Esophagus squamous epithelium (tissue), 5 donors: ENCODE data around the gene ASXL1. TPM values are rescaled to one million over a fixed set of nuclear protein-coding genes. Genes with fewer than 3 reads are reported as not detected.

Source experiments
- DNase-seq: peaks from one replicate; lab custom pipeline; 2025; lab: John Stamatoyannopoulos, UW
- H3K27ac ChIP-seq, 4 donors: fragments of 200-600 bp; sonication (generic); one replicate each; pipeline ENCODE4 v1.5.1; 2016 to 2019; ENCODE audit warnings: mild to moderate bottlenecking in 1 of 4
- H3K27me3 ChIP-seq, 4 donors: fragments of 200-600 bp; sonication (generic); 1 replicate in 3 of 4; 2 replicates in 1 of 4; pipeline versions ENCODE4 v1.5.1 to v1.6.0; 2017 to 2021; ENCODE audit warnings: antibody characterized with exemption in 1 of 4
- H3K36me3 ChIP-seq, 3 donors: fragments of 200-600 bp; sonication (generic); one replicate each; pipeline ENCODE4 v1.5.1; 2016 to 2019
- H3K4me1 ChIP-seq, 3 donors: fragments of 200-600 bp; sonication (generic); one replicate each; pipeline ENCODE4 v1.5.1; 2017 to 2019
- H3K4me3 ChIP-seq, 4 donors: fragments of 200-600 bp; sonication (generic); 1 replicate in 3 of 4; 2 replicates in 1 of 4; pipeline ENCODE4 v1.5.1; 2016 to 2019; ENCODE audit warnings: mild to moderate bottlenecking in 2 of 4, moderate library complexity in 1 of 4
- H3K9me3 ChIP-seq, 3 donors: fragments of 200-600 bp; sonication (generic); one replicate each; pipeline ENCODE4 v1.5.1; 2016 to 2019
- POLR2A ChIP-seq, 4 donors: fragments of 450-650 bp; IDR thresholded peaks; one replicate each; pipeline ENCODE4 v1.6.1; 2017; ENCODE audit warnings: antibody characterized with exemption in 4 of 4, mild to moderate bottlenecking in 4 of 4, moderate library complexity in 3 of 4
- WGBS, 2 donors: methylation state at CpG; one replicate each; pipeline ENCODE4 v1.1.5; 2018; 5-methylcytosine and 5-hydroxymethylcytosine counted together
- intact Hi-C: fragments of 100-400 bp; cut with DNase I; formaldehyde crosslinking; loops from one replicate; pipeline ENCODE4 v1.15.0; 2022
- total RNA-seq, 4 donors: library from RNA; depleted of rRNA; stranded (reverse); fragments of >200 nt; gene quantifications; one replicate each; pipeline ENCODE4 v1.1.0, GENCODE V29; 2016
- TF ChIP-seq, protein P1 (sequence below), 6 experiments: fragments of 450-650 bp in 4 of 6; fragments of 200-600 bp in 2 of 6; sonication (generic) in 2 of 6; IDR thresholded peaks; one replicate each; pipeline ENCODE4 v1.5.1; 2016 to 2019; ENCODE audit warnings: antibody characterized with exemption in 6 of 6, mild to moderate bottlenecking in 4 of 6, moderate library complexity in 4 of 6
- donor health status: DM: yes; HTN: yes; CAD: no.

Gene ASXL1
- total RNA-seq, 4 donors from 2014 or later = 14.3 to 49.2 (median 22.1) TPM

DNA sequence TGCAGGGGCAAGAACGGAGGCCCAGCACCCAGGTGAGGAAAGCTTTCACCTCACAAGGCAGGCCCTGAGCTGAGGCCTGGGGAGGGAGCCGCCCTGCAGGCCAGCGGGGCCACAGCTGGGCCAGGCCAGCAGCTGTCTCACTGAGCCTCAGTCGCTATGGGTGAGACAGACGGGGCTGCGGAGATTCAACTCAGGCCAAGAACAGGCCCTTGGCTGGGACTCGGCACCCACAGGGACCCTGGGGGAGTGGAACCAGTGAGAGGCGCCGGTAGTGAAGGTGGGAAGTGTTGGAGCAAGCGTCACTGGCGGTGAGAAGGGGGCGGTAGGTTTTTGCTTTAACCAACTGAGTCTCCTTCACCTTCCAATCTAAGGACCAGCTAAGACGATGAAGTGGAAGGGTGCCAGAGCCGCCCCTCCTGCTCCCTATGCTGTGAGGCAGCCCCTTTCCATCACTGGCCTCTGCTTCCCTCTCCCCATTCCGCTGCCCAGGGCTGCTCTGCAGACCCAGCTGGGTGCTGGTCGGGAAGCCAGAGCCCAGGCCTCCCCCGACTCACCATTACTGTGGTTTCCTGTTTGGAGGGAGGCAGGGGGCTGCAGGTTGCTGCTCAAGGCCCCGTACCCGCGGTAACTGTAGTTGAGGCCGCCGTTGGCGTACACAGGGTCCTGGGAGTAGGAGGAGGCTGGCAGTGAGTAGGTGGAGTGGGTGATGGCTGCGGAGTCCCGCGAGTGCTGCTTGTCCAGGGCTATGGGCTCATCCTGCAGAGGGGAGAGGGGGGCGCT is 93.7 kb downstream of the ASXL1 start:
- Histone ChIP-seq H3K27ac (no peak overlapping the region), H3K4me1 (peaks cover 2 to 45% (median 4%) of the 10 kb centered on the region in 3 donors), H3K4me3 (no peak overlapping the region), H3K9me3 (no peaks in the 10 kb centered on the region), H3K36me3 (peaks cover 0 to 58% (median 5%) of the 10 kb centered on the region in 3 donors), H3K27me3 (no peaks in the 10 kb centered on the region)
- DNase-seq = no peak
- WGBS, 2 donors = 84 to 85% methylated on average over 9 to 13 of the region's 27 CpGs
- intact Hi-C loops = no loop called here
- TF ChIP-seq, protein P1, sequence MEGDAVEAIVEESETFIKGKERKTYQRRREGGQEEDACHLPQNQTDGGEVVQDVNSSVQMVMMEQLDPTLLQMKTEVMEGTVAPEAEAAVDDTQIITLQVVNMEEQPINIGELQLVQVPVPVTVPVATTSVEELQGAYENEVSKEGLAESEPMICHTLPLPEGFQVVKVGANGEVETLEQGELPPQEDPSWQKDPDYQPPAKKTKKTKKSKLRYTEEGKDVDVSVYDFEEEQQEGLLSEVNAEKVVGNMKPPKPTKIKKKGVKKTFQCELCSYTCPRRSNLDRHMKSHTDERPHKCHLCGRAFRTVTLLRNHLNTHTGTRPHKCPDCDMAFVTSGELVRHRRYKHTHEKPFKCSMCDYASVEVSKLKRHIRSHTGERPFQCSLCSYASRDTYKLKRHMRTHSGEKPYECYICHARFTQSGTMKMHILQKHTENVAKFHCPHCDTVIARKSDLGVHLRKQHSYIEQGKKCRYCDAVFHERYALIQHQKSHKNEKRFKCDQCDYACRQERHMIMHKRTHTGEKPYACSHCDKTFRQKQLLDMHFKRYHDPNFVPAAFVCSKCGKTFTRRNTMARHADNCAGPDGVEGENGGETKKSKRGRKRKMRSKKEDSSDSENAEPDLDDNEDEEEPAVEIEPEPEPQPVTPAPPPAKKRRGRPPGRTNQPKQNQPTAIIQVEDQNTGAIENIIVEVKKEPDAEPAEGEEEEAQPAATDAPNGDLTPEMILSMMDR (IDR thresholded peaks at IDR 0.05) = no peak

DNA sequence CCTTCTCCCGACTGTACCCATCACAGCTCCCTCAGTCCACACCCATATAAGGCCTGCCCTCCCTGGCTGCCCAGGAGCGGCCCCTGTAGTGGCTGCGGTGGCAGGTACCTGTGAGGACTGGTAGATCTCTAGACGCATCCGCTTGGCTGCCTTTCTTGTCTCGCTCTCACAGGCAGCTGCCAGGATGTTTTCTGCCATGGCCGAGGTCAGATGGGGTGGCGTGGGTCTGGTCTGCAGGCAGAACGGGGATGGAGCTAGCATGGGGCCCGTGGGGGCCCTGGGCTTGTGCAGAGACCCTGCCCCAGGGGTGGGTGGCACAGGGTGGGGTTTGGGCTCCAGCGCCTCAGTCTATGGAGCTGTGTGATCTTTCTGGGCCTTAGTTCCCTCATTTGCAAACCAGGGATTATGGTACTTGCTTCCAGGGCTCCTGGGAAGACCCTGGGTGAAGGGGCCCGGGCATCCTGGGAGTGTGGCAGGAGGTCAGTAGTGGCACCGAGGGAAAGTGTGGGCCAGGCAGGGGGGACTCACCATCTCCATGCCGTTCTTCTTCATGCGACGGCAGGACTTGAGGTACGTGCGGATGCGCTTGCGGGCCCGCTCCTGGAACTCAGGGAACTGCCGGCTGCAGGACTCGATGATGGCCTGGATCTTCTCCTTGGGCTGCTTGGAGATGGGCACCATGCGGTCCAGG is 94.8 kb downstream of the ASXL1 start:
- 73% methylated on average over 3 to 7 of the region's 24 CpGs for WGBS, 2 donors
- Histone ChIP-seq H3K4me1 (peaks cover 10 to 48% (median 13%) of the 10 kb centered on the region in 3 donors), H3K27ac (no peak overlapping the region), H3K27me3 (no peaks in the 10 kb centered on the region), H3K9me3 (no peaks in the 10 kb centered on the region), H3K4me3 (no peak overlapping the region), H3K36me3 (peaks cover 0 to 51% (median 5%) of the 10 kb centered on the region in 3 donors)
- no peak for TF ChIP-seq POLR2A (IDR thresholded peaks at IDR 0.05)
- TF ChIP-seq, protein P1 (IDR thresholded peaks at IDR 0.05) = no peak
- no peak for DNase-seq
- intact Hi-C loops = no loop called here

DNA sequence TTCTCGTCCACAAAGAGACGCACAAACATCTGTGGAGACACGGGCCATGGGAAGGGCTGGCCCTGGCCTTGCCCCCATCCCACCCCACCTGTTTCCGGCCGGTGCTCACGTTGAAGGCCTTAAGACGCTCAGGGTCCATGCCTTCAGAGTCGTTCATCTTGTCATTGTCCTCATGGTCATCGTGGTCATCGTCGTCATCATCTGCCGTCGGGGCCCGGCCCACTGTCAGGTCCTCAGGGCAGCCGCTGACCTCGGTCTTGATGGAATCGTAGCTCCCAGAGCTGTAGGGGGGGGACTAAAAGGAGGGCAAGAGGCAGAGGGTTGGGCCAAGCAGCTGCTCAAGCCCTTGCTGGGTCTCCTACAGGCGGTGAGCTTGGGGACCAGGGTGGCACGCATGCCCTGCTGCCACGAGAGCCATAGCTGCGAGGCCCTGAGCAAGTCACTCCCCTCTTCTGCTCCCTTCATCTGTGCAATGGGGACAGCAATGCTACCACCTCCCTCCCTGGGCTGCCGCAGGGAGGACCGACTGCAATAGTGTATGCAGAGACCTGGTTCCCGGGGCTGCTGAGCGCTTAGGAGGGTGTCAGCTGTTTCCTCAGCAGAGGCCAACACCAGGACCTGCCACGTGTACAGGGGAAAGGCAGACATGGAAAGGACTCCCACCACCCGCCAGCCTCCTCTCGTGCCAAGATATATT is 95.5 kb downstream of the ASXL1 start:
- Histone ChIP-seq H3K36me3 (peaks cover 0 to 48% (median 5%) of the 10 kb centered on the region in 3 donors), H3K4me3 (no peak overlapping the region), H3K4me1 (peaks cover 10 to 46% (median 13%) of the 10 kb centered on the region in 3 donors), H3K9me3 (no peaks in the 10 kb centered on the region), H3K27ac (no peak overlapping the region), H3K27me3 (no peaks in the 10 kb centered on the region)
- no peak for DNase-seq
- intact Hi-C loops = no loop called here
- 77 to 83% methylated on average over 11 to 14 of the region's 28 CpGs for WGBS, 2 donors
- no peak for TF ChIP-seq POLR2A (IDR thresholded peaks at IDR 0.05)
- TF ChIP-seq, protein P1 (IDR thresholded peaks at IDR 0.05) = no peak

DNA sequence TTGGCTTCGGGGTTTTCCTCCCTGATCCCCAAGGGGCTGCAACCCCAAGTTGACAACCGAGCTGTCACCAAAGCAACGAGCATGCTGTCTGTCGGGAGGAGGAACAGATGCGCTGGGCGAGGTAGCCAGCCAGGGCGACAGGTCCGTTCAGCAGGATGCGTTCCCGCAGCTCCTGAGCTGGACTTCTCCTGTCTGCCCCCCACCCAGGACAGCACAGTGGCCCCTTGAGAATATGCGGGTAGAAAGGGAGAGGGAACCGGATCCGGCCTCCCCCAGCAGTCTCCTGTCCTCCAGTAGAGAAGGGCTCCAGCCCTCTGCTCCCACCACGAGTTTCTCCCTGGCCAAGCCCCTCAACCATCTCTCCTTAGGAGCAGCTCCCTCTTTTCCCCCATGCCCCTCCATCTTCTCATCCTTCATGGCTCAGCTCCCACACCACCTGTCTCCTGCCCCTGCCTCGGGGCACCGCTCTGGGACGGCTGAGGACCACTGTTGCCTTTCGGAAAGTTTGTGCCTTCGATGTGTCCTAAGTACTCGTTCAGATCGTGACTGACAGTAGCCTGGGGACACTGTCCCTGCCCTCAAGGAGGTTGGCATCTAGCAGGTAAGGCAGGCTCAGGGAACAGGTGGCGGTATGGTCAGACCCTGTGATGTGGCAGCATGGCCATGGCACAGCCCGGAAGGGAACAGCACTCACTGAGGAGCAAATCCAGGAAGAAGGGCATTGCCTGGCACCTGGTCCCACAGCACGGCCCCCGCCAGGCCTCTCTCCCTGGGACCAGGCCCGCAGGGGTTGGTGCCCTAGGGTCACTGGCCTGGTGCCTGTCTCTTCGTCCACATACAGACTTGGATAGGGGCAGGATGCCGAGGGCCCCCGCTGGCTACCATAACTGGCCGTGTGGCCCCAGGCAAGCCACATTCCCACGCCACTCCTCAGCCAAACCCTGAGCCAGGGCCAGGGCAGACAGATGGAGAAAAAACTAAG is 96.3 kb downstream of the ASXL1 start:
- TF ChIP-seq POLR2A (IDR thresholded peaks at IDR 0.05) = no peak
- TF ChIP-seq, protein P1 (IDR thresholded peaks at IDR 0.05) = no peak
- intact Hi-C loops = no loop called here
- H3K36me3 ChIP-seq = peaks cover 0 to 48% (median 2%) of the 10 kb centered on the region in 3 donors
- no peak overlapping the region for H3K4me3 ChIP-seq
- peaks cover 10 to 38% (median 13%) of the 10 kb centered on the region in 3 donors for H3K4me1 ChIP-seq
- no peak for DNase-seq
- H3K27me3 ChIP-seq = no peaks in the 10 kb centered on the region
- H3K9me3 ChIP-seq = no peaks in the 10 kb centered on the region
- no peak overlapping the region for H3K27ac ChIP-seq
- WGBS, 2 donors = 75 to 81% methylated on average over 2 to 23 of the region's 31 CpGs
